Kidney (tissue), 14 donors: ENCODE results near the gene FBLN1. TPM values are rescaled to one million over a fixed set of nuclear protein-coding genes. Genes with fewer than 3 reads are reported as not detected.
A peak's percentile ranks its signal among the peaks of the same experiment; 100 is the strongest.
"Not testable (repeated sequence)": the region's sequence is repeated elsewhere in the genome, so short reads cannot be mapped to it uniquely, and the experiment has no call there.

Experiments used
- DNase-seq, 5 donors: peaks; one replicate each; pipeline ENCODE4 v3.0.0-alpha.2; 2013 to 2020
- FAIRE-seq: peaks from 2 replicates; lab custom pipeline; 2012; peaks lifted over from hg19 to GRCh38; lab: Jason Lieb, UNC
- H3K27ac ChIP-seq, 2 donors: one replicate each; pipeline ENCODE4 v1.7.0; 2013; ENCODE audit warnings: low read depth in 2 of 2, low read length in 2 of 2, inconsistent platforms in 1 of 2
- H3K27me3 ChIP-seq: one replicate; pipeline ENCODE4 v1.7.1; 2013; ENCODE audit warnings: low read length, inconsistent platforms; ENCODE audit not compliant: control insufficient read depth, insufficient read depth
- H3K36me3 ChIP-seq, 3 donors: one replicate each; pipeline versions ENCODE4 v1.7.0 to v1.7.1; 2013; ENCODE audit warnings: low read length in 3 of 3, control low read depth in 1 of 3, inconsistent platforms in 1 of 3; ENCODE audit not compliant: insufficient read depth in 3 of 3, control insufficient read depth in 2 of 3
- H3K4me1 ChIP-seq, 3 donors: one replicate each; pipeline versions ENCODE4 v1.7.0 to v1.7.1; 2013; ENCODE audit warnings: low read length in 3 of 3, inconsistent platforms in 1 of 3, low read depth in 1 of 3; ENCODE audit not compliant: control insufficient read depth in 2 of 3, insufficient read depth in 2 of 3
- H3K4me3 ChIP-seq, 3 donors: one replicate each; pipeline versions ENCODE4 v1.7.0 to v1.8.1; 2013; ENCODE audit warnings: low read length in 3 of 3, control low read depth in 1 of 3, inconsistent platforms in 1 of 3
- H3K9ac ChIP-seq, 3 donors: one replicate each; pipeline versions ENCODE4 v1.7.0 to v1.7.1; 2013; ENCODE audit warnings: low read length in 3 of 3, control low read depth in 1 of 3, inconsistent platforms in 1 of 3
- H3K9me3 ChIP-seq, 3 donors: one replicate each; pipeline versions ENCODE4 v1.7.0 to v1.7.1; 2013; ENCODE audit warnings: low read length in 3 of 3, control low read depth in 1 of 3, inconsistent platforms in 1 of 3; ENCODE audit not compliant: control insufficient read depth in 2 of 3, insufficient read depth in 1 of 3
- intact Hi-C: fragments of 100-400 bp; cut with DNase I; formaldehyde crosslinking; loops from one replicate; pipeline ENCODE4 v1.11.1; 2022
- polyA plus RNA-seq: library from polyadenylated mRNA; stranded (reverse); fragments of 350-450 nt; fragmentation: Illumina TruSeq; extraction: RNeasy Lipid Tissue Mini Kit (QIAGEN cat#74804); gene quantifications from one replicate; pipeline ENCODE4 v1.2.3, GENCODE V29; 2014; ENCODE audit warnings: low read depth, low replicate concordance; ENCODE audit not compliant: insufficient read depth
- total RNA-seq: library from RNA; stranded (reverse); fragmentation: NEBNext Ultra II Directional; extraction: Animal tissue kit (Norgen Biotek cat#: 25700); gene quantifications from one replicate; pipeline ENCODE4 v1.2.1, GENCODE V29; 2021
- TF ChIP-seq, protein P1 (sequence below): IDR thresholded peaks from 3 replicates; pipeline ENCODE4 v1.5.1; 2012; ENCODE audit warnings: mild to moderate bottlenecking, moderate library complexity, borderline replicate concordance; ENCODE audit not compliant: insufficient read depth; ENCODE audit errors: extremely low read depth
- donor health status: control.
- donor health status: control.
- donor health status: control.
- donor health status: control.
- donor health status: control.
- donor health status: DM: yes; HTN: yes; CAD: no.
- donor health status: Normal renal cell carcinoma (clear cell type).

Gene FBLN1
- total and polyA plus RNA-seq, 2 donors from 2014 or later, result 23.3 to 105 TPM

- H3K9ac ChIP-seq, result no peak overlapping the region
Measured at GRCh38 chr22:45603619-45604018, 100.9 kb downstream of the FBLN1 start.

GRCh38 chr22:45608045-45608444, 105.4 kb downstream of the FBLN1 start:
- DNase-seq, result peak in 1 of 5 donors; percentile 4
- FAIRE-seq, H3K4me3 ChIP-seq, H3K36me3 ChIP-seq, H3K27ac ChIP-seq, H3K9me3 ChIP-seq, H3K4me1 ChIP-seq, H3K9ac ChIP-seq, intact Hi-C loops, H3K27me3 ChIP-seq: not testable (repeated sequence)

More at GRCh38 chr22:45603619-45604018, 100.9 kb downstream of the FBLN1 start:
- intact Hi-C loops, result no loop called here
- TF ChIP-seq, protein P1, sequence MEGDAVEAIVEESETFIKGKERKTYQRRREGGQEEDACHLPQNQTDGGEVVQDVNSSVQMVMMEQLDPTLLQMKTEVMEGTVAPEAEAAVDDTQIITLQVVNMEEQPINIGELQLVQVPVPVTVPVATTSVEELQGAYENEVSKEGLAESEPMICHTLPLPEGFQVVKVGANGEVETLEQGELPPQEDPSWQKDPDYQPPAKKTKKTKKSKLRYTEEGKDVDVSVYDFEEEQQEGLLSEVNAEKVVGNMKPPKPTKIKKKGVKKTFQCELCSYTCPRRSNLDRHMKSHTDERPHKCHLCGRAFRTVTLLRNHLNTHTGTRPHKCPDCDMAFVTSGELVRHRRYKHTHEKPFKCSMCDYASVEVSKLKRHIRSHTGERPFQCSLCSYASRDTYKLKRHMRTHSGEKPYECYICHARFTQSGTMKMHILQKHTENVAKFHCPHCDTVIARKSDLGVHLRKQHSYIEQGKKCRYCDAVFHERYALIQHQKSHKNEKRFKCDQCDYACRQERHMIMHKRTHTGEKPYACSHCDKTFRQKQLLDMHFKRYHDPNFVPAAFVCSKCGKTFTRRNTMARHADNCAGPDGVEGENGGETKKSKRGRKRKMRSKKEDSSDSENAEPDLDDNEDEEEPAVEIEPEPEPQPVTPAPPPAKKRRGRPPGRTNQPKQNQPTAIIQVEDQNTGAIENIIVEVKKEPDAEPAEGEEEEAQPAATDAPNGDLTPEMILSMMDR, result no peak
- H3K9me3 ChIP-seq, result no peaks in the 10 kb centered on the region
- no peak overlapping the region for H3K27ac ChIP-seq
- no peak overlapping the region for H3K4me3 ChIP-seq
- H3K36me3 ChIP-seq, result no peaks in the 10 kb centered on the region
- DNase-seq (peak in 1 of 5 donors; percentile 37), FAIRE-seq (no peak)
- H3K4me1 ChIP-seq, result peaks cover 0 to 5% (median 0%) of the 10 kb centered on the region in 3 donors
- no peaks in the 10 kb centered on the region for H3K27me3 ChIP-seq

DNA sequence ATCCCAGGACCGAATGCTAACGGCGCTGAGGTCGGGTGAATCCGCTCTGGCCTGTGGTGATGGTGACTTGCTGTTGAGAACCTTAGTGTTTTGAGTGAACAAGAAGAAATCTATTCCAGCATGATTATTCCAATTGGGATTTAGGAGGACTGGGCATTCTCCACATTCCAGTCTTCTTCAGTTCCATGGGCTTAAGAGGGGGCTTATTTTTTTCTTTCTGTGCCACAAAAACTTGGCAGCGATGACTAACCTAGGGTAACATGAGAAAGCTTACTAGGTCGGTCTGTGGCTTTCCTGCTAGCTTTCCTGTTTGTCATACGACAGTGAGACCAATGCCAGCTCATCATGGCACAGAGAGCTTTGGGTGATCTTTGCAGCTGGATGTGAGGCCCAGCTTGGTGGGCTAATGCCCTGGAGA, 106.1 kb downstream of the FBLN1 start:
- intact Hi-C loops, result no loop called here
- no peaks in the 10 kb centered on the region for H3K9me3 ChIP-seq
- no peak overlapping the region for H3K27ac ChIP-seq
- no peak overlapping the region for H3K9ac ChIP-seq
- FAIRE-seq (no peak), DNase-seq (peak in 1 of 5 donors; percentile 43)
- H3K4me3 ChIP-seq, result no peak overlapping the region
- TF ChIP-seq, protein P1, result no peak
- no peaks in the 10 kb centered on the region for H3K36me3 ChIP-seq
- H3K27me3 ChIP-seq, result no peaks in the 10 kb centered on the region
- peaks cover 0 to 5% (median 0%) of the 10 kb centered on the region in 3 donors for H3K4me1 ChIP-seq

- H3K9me3 ChIP-seq, result no peaks in the 10 kb centered on the region
- DNase-seq (peak; percentile 66 to 83 (median 80)), FAIRE-seq (no peak)
- H3K36me3 ChIP-seq, result no peaks in the 10 kb centered on the region
- TF ChIP-seq, protein P1, result no peak
- intact Hi-C loops, result no loop called here
- no peaks in the 10 kb centered on the region for H3K4me1 ChIP-seq
- no peak overlapping the region for H3K9ac ChIP-seq
- no peak overlapping the region for H3K27ac ChIP-seq
- peak overlapping the region in 1 of 3 donors; percentile 8 for H3K4me3 ChIP-seq
- H3K27me3 ChIP-seq, result no peaks in the 10 kb centered on the region
Measured at GRCh38 chr22:45612451-45612901, 109.8 kb downstream of the FBLN1 start.
